GM19025 (cell line): ENCODE results near the gene NHS.

Experiments
- ATAC-seq: cut with Tn5 transposase; IDR thresholded peaks from one replicate; pipeline ENCODE4 v1.9.1; 2021; ENCODE audit warnings: mild to moderate bottlenecking, low read depth, moderate library complexity; ENCODE audit not compliant: unreplicated experiment

The NHS gene

DNA sequence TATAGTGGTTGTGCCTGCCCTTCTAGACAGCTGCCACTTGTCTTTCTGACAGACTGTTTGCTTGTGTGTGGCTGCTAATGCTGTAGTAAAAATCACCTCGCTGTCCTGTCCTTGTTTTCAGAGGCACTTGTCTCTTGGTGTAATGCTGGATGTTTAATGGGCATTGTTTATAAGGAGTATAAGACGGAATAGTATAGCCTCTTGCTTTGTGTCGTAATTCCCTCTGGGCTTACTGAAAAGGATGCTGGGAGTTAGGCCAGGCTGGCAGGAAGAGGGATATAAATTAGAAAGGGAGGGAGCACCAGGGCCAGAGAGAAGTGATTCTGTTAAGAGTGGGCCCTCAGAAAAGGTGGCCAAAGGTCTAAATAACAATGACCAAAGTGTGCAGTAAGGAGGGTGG, 29.0 kb downstream of the NHS start:
- ATAC-seq = no peak

DNA sequence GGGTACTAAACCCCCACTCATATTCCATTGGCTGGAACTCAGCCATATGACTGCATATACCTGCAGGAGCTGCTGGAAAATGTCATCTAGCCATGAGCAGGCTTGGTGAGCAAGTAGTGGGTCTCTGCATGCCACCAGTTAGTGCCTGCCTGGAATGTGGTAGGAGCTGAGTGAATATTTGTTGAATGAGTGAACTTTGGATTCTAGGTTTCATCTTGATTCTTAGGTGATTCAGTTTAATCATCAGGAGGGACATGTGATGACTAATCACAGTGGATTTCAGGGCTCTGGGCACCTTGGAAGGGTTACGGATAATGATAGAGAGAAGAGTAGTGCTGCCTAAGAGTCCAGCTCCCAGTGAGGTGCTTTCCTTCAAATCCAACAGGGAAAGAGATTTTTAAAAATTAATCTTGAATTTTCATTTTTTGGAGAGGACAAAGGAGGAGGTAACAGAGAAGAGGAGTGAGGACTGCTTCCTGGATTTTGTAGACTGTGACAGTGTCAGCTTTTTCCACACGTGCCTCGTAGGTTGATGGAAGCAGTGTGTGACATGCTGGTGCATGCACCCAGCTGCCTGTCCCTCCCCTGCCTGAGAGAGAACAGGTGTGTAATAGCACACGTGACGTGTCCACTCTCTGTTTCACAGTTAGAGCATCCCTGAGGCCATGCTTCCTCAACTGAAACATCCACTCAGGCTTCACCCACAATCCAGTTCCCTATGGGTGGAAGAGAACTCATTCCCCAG, 30.4 kb downstream of the NHS start:
- ATAC-seq = no peak

DNA sequence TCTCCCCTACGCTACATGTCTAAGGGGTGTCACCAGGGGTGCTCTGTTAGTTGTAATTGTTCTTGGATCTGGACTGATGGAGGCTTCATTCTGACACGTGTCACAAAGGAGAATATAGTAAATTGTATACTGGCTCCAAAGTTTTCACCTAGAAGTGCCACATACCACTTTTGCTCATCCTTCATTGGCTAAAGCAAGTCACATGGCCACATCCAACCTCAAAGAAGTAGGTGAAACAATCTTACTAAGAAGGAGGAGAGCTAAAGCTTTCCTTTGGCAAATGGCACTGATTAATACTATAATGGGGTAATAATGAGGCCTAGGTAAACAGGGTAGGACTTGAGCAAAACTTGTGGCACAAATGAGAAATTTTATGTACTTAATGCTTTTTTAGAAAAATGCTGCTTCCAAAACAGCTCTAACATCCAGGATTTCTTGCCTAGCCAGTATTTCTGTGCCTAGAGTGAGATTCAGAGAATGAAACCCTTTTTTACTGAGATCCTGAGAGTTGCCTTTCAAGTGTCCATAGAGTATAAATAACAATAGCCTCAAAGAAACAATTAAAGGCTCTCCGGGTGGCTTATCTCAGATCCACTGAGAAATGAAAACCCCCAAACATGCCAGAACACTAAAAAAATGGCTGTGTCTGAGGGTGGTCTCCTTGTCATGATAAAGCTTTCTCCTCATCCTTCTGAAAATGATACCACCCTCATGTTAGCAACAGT, 34.7 kb downstream of the NHS start:
- ATAC-seq = no peak

DNA sequence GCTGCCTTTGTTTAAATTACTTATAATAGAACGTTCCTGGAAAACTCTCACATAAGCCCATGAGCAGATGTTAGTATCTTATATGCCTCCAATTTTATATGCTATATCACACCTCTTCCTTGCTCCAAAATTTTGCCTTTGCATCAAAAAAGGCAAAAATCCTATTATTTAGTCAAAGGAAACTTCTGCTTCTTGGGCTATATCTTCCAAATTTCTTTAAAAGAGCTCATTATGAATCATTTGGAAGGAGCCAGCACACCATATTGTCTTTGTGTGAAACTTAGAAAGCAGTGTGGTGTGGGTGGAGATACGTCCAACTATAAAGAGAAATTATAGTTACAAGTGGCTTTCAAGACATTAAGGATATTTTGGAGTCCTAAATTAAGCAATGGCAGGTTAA, 35.7 kb downstream of the NHS start:
- ATAC-seq = no peak

DNA sequence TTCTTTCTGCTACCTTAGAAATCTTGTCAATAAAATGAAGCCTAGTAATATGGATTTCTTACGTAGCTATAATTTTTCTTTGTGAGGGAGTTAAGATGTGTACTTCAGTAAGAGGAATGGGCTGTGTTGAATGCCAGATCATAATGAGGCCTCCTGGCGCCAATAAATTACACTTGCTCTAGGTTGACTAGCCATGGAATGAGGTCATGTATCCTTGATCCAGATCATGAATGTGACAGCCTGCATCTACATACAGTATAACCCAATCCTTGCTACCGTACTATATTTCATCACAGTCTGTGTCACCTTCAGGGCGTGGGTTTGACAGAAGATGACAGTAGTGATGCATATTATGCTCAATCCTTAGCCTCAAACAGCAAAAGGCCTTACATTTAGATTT, 36.2 kb downstream of the NHS start:
- ATAC-seq = no peak

DNA sequence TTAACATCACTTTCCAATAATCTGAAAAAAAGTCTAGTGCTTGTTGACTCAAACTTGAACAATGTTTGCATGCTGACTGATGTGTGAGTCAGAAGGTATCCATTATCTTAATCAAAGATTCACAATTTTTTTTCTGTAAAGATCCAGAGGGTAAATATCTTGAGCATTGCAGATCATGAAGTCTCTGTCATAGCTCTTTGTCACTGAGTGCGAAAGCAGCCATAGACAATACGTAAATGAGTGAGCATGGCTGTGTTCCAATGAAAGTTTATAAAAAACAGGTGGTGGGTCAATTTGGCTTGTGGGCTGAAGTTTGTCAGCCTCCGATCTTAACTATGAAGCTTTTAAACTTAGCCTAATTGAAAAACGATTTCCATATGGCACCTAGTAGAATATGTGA, 37.7 kb downstream of the NHS start:
- no peak for ATAC-seq

DNA sequence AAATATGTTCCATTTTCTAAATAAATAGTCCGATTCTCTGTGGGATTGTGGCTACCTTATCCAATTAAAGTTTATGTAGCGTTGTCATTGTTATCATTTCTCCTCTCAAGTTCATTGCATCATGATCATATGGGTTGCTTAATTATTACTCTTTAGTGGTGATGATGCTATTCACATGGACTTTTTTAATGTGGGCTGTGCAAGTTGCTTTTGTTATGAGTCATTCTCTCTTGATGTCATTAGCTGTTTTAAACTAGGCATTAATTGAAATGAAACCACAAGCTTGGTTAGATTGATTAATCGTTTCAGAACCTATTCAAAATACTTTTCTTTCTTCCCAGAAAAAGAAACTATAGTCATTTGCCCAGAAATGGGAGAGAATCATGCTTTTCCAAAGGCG, 38.2 kb downstream of the NHS start:
- ATAC-seq = no peak

DNA sequence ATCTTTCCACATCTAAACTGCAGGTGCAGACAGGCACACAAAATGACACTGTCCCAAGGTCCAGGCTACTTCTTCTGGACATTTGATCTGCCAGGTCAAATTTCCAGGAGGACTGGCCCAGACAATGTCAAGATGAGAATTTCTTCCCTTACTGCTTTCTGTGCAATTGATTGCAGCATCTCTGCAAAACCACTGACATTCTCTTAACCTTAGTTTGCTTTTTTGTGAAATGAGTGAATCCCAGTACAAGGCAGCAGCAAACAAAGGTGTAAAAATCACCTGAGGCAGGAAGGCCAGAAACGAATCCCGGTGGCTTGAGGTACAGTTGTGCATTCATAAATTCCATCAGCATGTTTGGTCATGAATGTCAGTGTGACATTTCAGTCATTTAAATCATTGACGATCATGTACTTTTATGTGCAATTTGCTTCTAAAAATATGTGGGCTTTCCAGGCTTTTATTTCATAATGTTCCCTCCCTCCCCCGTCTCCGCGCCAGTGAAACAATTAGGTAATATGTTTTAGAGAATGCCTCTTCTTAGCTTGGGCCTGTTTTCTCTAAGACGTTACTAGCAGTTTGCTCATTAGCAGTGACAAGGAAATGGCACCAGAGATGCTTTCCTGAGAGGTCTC, 39.1 kb downstream of the NHS start:
- ATAC-seq = no peak

DNA sequence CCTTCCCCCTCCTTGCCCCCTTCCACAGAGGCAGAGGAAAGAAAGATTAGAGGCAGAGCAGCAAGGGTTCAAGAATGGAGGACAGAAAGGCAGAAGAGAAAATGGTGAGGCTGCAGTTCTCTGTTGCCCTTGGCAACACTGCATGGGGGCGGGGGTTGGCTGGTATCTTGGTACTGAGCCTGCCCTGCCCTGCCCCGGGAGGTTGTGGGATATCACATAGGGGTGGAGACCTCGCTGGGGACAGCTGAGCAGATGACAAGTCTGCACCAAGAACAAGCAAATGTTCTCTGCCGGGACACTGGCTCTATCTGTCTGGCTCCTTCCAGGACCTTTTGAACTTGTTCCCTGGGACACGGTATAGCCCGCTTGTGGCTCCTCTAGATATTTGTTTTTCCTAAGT, 39.8 kb downstream of the NHS start:
- ATAC-seq = no peak

DNA sequence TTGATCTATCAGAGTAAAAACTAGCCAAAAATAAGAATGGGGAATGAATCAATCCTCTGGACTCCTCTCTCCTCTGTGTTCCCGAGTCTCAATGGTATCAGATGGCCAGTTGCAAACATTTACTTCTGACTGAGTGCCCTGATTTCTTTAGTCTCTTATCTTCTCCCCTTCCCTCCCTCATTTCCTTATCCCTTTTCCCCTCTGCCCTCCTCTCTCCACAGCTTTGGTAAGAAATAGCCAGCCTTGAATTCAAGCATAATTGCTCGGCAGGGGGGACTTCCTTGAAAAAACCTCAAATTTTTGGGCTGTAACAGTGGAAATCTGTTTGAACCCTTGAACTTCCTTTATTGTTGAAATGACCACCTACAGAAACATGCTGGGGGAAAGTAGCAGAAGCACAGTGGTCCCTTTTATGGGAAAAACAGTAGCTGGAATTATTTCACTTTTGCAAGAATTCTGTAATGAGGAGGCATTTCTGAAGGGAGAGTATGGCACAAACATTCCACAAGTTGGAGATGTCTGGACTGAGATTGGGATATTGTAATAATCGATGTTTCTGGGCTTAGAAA, 40.3 kb downstream of the NHS start:
- ATAC-seq = no peak

DNA sequence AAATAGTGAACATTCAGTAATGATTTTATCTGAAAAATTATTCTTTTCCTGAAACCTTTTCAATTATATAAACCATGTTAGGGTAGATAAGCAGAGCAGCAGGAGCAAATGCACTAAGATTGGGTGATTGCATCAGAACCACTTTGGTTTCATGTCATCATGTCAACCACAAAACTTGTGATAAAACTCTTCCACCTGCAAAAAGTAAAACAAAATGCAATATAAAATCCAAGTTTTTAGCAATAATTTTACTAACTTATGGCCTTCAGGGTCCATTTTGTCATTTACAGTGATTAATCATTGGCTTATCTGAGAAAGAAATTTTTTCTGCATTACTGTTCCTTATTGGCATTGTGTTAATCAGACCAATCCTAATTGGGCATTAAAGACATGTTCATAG, 42.4 kb downstream of the NHS start:
- no peak for ATAC-seq

DNA sequence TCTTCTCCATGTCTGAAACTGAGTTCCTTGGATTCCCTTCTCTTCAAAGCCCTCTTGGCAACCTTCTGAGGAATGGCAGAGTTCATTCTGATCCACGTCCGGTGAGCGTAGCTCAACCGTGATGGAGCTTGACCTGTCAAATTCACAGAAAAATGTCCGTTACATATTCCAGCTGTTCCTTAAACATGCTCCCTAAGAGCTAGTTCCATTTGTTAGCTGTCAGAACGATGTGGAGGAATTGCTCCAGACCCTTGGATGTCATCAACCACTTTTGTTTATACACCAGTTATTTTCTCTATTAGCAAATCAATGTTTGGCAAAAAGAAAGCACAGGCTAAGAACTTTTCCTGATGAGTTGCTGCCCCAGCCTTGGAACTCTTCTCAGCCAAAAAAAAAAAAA, 50.1 kb downstream of the NHS start:
- no peak for ATAC-seq

DNA sequence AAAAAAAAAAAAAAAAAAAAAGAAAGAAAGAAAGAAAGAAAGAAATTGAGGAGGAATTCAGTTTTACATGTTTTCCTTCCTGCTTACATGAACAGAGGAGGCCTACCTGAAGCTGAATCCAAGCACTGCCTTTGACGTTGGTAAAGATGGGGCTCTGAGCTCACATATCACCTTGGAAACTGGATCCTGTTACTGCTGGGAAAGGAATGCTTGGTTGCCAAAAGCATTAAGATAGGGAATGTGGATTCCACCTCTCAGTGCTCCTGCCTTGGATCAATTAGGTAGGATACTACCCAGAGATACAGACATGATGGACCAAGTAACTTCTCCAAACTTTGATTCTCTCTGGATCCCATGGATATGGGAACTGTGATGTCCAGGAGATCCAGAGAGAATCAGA, 50.6 kb downstream of the NHS start:
- no peak for ATAC-seq

DNA sequence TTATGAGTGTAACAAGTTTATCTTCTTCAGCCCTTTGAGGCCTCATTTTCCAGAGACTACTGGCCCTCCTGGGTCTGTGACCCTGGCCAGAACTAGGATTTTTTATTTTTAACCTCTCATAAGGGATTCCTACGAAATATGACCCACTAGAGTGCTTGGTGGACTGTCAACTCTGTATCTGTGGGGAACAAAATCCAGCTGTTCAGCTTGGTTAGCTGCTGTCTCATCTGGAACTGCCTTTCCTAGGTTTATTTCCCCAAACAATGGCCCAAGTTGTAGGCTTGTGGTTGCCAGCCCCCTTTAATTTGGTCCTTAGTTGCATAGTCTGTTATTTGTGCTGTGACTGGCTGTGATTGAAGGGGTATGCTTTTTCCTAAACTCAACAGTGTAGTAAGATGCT, 56.2 kb downstream of the NHS start:
- no peak for ATAC-seq

DNA sequence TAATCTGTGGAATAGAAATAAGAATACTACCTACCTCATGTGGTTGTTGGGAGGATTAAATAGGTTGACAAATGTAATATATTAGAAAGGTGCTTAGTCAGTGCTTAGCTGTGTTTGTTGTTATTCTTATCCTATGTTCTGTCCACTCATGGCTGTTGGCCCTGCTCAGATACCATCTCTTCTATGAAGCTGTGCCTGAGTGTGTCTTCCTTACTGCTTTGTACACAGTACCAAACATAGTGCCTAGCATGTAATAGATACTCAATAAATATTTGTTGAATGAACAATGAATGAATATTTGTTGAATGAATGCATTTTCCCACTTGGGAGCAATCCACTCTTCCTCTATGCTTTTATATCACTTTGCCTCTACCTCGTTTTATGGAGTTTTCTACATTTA, 57.2 kb downstream of the NHS start:
- ATAC-seq = no peak

DNA sequence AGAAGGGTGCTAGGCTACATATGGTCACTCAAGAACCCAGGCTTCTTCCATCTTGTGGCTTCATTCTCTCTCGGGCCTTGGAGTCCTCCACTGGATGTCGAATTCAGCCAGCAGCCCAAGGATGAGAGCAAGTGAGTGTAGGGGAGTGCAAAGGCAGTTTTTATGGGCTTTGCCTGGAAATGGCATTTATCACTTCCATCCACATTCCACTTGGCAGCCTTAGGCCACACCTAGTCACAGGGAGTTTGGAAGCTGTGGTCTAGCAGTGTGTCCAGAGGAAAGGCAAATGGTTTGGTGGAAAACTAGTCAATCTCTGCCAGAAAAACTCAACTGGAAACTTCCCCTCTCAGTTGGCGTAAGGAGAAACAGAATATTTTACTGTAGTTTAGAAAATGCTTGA, 59.0 kb downstream of the NHS start:
- ATAC-seq = no peak

DNA sequence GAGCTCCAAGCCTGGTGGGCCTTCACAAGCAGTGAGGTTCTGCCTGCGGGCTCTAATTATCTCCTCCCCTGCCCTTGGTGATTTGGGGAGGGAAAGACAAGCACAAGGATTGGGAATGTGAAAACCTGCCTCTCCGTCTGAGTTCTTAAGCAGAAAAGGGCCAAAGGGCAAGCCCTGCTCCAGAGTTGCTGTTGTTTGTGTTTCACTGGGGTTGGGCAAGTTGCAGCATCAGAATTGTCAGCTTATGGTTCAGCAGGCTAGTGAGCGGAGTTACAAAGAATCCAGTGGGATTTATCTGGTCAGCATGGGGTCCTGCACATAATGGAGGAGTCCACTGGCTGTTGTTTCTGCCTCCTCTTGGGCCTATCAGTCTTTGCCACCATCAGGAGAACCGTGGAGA, 60.5 kb downstream of the NHS start:
- no peak for ATAC-seq

DNA sequence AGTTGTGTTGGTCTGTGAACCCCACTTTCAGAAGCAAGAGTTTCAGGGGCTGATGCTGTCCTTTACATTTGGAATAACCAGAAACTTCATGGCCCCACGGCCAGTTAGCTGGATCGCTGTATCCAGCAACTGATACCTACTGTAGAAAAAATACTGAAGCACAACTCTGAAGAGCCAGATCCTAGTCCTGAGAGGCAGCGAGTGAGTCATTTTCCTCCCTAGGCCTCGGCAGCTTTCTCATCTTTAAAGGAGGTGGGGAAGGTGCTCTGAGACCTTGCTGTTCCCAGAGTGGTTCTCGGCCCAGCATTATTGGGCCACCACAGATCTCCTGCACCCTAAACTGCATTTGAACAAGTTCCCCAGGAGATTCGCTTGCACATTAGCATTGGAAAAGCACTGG, 63.2 kb downstream of the NHS start:
- no peak for ATAC-seq

DNA sequence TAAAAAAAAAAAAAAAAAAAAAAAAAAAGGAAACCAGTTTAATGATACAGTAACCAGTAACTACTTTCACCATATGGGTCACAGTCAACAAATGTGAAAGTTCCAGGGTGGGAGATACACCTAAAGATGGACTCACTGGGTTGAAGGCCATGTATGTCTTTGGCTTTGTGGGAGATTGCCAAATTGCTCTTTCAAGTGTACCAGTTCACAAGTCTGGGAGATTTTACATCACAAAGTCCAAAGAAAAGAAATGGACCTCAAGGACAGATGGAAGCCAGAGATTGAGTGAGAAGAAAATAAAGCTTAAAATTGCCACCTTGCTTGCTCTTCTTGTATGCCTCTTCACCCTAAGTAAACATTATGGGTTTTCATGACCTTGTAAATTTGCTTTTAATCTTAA, 65.3 kb downstream of the NHS start:
- ATAC-seq = no peak

DNA sequence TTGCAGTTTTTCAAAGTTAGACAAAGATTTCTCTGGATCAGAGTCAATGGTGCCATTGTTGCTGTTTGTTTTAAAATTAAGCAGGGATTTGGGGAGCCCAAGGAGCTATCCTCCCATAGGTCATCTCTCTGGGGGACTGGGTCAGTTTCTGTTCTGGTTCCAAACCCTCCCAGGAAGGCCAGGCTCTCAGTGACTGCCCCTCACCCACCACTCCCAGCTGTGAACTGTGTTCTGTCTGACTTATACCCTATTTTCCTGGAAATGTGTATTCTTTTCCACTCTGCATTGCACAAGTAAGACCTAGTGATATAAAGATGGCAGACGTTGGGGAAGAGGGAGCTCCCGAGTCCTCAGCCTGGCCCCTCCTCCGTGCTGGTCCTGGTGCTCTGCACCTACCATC, 65.8 kb downstream of the NHS start:
- no peak for ATAC-seq

DNA sequence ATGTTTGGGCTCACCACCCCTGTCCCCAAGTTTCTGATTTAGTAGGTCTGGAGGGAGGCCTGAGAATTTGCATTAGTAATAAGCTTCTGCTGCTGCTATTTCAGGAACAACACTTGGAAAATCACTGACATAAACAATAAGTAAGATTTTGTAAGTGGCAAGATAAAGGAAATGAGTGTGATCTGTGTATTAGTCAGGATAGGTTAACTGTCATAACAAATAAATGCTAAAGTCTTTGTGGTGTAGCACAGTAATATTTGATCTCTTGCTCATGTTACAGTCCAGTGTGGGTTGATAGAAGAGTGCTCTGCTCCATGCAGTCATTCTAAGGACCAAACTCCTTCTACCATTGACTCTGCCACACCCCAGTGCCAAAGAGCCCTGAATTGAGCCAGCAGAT, 67.0 kb downstream of the NHS start:
- ATAC-seq = no peak

DNA sequence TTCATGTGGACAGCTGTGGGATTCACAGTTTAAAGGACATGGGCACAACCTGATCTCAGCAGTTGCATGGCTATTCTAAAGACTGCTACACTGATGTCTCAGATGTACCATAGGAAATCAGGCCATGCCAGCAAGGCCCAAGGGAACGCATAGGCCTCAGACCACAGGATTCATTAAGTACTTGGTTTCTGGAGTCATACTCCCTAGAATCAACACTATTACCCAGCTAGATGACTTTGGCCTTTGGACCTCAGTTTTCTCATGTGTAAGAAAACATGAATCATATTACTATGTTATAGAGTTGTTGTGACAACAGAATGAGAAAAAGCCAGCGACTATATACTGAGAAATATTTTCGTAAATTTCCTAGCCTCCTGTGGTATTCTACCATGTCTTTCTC, 67.9 kb downstream of the NHS start:
- ATAC-seq = no peak
